Hepatocyte (in vitro differentiated cells): ENCODE results near the gene ACOT12.

Experiments
- CTCF ChIP-seq: fragments of 200-600 bp; sonication (generic); IDR thresholded peaks from 2 replicates; pipeline ENCODE4 v1.5.1; 2016; ENCODE audit warnings: antibody characterized with exemption, mild to moderate bottlenecking; ENCODE audit not compliant: poor library complexity
- EZH2 ChIP-seq: fragments of 200-600 bp; sonication (generic); IDR thresholded peaks from 2 replicates; pipeline ENCODE4 v1.6.1; 2016; ENCODE audit warnings: antibody characterized with exemption, mild to moderate bottlenecking, borderline replicate concordance

- TF ChIP-seq CTCF (no peak), EZH2 (no peak)
Measured at GRCh38 chr5:81420039-81420667, 26.2 kb upstream of the ACOT12 start.
